ENCODE results near the gene CAMTA1.
"Not testable (repeated sequence)": the region's sequence is repeated elsewhere in the genome, so short reads cannot be mapped to it uniquely, and the experiment has no call there.

CAMTA1 gene

DNA sequence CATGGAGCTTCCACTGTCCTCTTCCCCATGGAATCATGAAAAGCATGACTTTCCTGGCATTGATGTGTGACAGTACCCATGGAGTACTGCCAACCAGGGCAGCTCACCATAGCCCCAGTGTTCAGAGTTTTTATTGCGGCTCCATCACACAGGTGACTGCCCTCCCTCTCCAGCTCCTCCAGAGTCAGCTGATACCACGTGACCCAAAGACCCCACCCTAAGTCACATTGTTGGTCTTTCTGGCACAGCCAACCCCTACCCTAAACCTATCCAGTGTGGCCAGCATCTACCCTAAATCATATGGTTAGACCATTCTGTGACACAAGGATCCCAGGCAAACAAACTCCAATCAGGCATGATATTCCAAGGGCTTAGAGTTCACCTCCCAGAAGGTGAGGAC, 908.4 kb downstream of the CAMTA1 start:
- no peaks in the 10 kb centered on the region for H3K4me1 Mint-ChIP-seq
- H3K27me3 Mint-ChIP-seq, result peaks cover 5% of the 10 kb centered on the region
- no peak overlapping the region for H3K4me3 Mint-ChIP-seq
- peaks cover 2% of the 10 kb centered on the region for H3K36me3 Mint-ChIP-seq
- H3K9me3 Mint-ChIP-seq, result no peaks in the 10 kb centered on the region
- H3K27ac Mint-ChIP-seq, result no peak overlapping the region

DNA sequence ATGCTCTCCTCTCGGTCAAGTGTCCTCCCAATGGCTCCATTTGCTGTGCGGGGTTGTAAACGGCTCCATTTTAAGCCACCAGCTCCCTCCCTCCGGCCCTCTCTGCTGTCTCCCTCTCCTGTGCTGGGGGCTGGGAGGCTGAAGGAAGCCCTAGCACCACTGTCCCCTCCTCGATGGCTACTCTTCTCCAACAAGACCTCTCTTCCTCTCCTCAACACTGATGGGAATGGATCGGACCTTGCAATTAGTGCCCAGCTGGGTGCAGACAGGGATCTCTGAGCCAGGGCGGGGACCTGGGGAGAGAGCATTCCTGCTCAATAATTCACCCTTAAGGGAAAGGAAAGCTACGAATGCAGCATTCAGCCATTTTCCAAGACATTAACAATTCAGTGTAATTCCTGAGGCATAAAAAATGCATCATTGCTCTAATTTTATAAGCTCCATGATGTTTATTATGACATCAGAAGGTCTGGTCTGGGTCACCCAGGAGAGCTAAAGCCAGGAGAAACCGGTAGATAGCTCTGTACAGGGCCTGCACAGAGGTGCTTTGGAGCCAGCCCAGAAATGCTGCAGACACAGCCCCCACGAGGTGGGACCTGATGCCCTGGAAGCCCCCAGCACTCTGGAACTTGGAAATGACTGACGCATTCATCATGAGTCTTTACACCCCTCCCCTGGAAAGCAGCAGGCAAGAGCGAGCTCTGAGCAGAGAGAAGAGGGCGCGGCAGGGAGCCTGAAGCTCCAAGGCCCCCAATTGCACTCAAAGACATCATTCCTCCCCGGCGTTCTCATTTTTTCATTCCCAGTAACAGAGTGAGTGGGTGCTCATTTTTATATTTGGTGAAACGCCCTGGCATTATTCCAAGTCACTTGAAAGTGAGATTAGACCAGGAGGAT, 909.6 kb downstream of the CAMTA1 start:
- Mint-ChIP-seq H3K27me3 (peaks cover 5% of the 10 kb centered on the region), H3K4me1 (peaks cover 10% of the 10 kb centered on the region), H3K27ac (no peak overlapping the region), H3K4me3 (no peak overlapping the region), H3K36me3 (peaks cover 2% of the 10 kb centered on the region), H3K9me3 (no peaks in the 10 kb centered on the region)

DNA sequence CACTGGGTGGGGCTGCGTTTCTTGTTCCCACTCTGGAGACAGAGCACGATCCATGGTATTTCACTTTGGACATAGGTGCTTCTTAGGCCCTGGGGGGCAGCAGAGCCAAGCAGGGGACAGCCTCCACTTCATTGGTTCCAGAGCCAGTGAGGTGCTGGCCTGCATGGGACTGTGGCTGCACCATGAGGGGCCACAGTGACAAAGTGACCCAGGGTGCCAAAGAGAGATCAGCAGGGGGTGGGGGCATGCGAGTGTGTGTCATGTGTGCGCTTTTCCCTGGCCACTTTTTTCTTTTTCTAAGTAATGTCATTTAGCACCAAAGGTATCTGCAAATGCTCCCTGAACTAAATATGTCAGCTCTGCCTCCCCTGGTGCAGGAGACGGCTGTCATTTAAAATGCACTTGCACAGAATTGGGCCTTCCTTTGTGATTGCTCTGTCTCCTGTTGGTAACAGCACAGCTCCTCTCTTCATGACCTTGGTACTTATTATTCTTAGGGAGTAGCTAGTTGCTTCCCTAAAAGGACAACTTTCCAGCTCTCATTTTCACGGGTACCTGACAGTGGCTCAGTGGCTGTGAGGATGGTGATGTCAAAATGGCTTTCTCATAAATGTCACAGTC, 910.4 kb downstream of the CAMTA1 start:
- Mint-ChIP-seq H3K4me3 (no peak overlapping the region), H3K36me3 (peaks cover 2% of the 10 kb centered on the region), H3K27ac (no peak overlapping the region), H3K4me1 (peaks cover 15% of the 10 kb centered on the region), H3K9me3 (no peaks in the 10 kb centered on the region), H3K27me3 (peaks cover 5% of the 10 kb centered on the region)

DNA sequence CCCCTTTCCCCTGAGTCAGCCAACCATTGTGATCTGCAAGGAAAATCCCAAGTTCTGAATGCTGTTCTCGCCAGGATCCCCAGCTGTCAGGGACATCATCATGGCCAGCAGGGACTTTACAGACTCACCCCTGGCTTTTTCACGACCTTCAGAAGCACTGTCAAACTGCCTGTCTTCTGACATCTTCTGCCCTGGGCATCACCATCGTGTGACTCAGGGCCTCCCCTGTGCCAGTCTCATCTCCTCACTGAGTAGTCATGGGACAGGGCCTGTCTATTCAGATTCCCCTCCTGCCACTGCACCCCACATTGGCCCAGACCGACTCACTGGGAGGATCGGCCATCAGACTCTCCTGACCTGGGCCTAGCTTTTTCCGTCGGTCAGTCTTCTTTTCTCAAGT, 913.4 kb downstream of the CAMTA1 start:
- H3K27ac Mint-ChIP-seq, result no peak overlapping the region
- H3K27me3 Mint-ChIP-seq, result peaks cover 9% of the 10 kb centered on the region
- no peak overlapping the region for H3K4me3 Mint-ChIP-seq
- H3K36me3 Mint-ChIP-seq, result peaks cover 2% of the 10 kb centered on the region
- no peaks in the 10 kb centered on the region for H3K9me3 Mint-ChIP-seq
- peaks cover 19% of the 10 kb centered on the region for H3K4me1 Mint-ChIP-seq

DNA sequence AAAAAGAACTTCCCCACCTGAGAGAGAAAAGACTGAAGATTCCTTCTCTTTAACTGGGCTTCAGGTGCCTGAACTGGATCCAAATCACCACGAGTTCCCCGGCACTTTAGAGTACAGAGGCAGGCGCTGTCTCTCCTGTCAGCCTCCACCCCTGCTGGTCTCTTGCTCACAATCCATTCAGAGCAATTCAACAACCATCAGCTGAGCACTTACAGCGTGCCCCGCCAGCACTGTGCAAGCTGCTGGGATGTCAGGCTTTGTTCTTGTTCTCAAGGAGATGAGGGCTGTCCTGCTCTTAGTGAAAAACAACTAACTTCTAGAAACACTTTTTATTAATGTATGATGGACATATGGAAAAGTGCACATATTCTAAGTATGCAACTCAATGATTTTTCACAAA, 917.1 kb downstream of the CAMTA1 start:
- H3K27ac Mint-ChIP-seq, result no peak overlapping the region
- H3K27me3 Mint-ChIP-seq, result peaks cover 22% of the 10 kb centered on the region
- H3K36me3 Mint-ChIP-seq, result no peaks in the 10 kb centered on the region
- no peaks in the 10 kb centered on the region for H3K9me3 Mint-ChIP-seq
- H3K4me1 Mint-ChIP-seq, result peaks cover 23% of the 10 kb centered on the region
- no peak overlapping the region for H3K4me3 Mint-ChIP-seq

DNA sequence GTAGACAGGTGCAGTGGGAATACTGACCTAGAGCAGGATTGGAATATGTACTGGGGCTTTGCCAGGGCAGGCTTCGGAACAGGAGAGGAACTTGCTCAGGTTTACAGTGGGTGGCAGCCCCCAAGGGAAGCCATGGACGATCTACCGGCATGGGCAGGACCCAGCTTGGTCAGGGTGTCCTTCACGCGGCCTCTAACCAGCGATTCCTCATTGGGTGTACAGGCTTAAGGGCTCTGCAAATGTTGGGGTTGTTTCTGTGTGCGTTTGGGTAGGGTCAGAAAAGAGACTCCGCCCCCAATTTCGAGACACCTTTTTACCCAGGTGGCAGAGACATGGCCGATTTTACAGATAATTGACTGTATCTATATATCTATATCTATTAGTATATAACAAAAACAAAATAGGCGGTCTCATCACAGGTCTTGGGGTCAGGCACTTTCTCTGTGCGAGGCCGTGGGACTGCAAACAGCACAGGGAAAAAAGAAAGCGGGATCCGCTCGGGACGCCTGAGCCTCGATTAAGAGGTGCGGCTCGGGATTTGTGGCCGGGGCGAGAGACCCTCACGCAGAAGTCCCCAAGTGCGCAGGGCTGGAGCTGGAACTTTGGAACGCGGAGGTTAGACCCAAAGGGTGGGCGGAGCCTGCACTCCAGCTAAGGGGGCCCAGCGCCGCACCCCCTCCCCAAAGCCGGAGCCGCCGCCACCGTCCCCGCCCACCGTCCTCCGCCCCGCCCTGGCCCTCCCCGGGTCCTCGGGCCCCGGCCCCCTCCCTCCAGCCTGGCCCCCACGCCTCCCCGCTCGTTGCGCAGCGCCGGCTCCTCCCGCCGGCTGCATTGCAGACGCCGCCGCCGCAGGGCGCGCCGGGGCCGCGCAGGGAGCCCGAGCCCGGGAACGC, 918.3 kb downstream of the CAMTA1 start:
- peaks cover 23% of the 10 kb centered on the region for H3K4me1 Mint-ChIP-seq
- H3K27me3 Mint-ChIP-seq, result peaks cover 29% of the 10 kb centered on the region
- no peak overlapping the region for H3K27ac Mint-ChIP-seq
- H3K36me3 Mint-ChIP-seq, result no peaks in the 10 kb centered on the region
- peak overlapping the region; percentile 84 for H3K4me3 Mint-ChIP-seq
- no peaks in the 10 kb centered on the region for H3K9me3 Mint-ChIP-seq

DNA sequence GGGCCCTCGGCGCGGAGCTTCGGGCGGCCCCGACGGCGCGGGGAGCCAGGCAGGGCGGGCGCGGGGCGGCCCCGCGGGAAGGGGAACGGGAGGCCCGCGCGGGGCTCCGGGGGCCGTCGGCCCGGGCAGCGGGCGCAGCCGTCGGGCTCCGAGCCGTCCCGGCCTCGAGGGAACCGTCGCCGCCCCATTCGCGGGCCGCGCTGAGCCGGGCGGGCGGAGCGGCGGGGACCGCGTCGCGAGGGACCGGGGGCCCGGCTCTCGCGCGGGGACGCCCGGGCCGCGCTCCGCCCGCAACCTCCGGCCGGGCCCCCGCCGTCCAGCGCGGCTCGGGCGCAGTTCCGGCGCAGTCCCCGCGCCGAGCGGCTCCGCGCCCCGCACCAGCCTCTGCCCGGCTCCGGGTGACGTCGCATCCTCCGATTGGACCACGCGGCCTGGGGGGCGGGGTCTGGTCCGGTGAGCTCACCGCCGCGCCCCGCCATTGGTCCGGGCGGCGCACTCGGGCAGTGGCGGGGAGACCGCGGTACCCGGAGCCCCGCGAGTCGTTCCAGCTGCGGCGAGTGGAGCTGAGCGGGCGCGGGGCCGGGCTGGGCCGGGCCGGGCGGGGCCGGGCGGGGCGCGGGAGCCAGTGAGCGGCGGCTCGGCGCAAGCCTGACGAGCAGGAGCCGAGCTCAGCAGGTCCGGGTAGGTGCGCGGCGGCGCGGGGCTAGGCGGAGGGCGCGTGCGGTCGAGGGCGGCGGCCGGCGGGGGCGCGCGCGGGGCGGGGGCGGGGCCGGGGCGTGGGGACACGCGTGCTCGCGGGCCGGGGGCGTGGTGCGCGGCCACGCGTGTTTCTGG, 919.2 kb downstream of the CAMTA1 start:
- peak overlapping the region; percentile 33 for H3K4me3 Mint-ChIP-seq
- no peak overlapping the region for H3K27ac Mint-ChIP-seq
- peaks cover 36% of the 10 kb centered on the region for H3K27me3 Mint-ChIP-seq
- H3K9me3 Mint-ChIP-seq, result no peaks in the 10 kb centered on the region
- peaks cover 17% of the 10 kb centered on the region for H3K4me1 Mint-ChIP-seq
- H3K36me3 Mint-ChIP-seq, result no peaks in the 10 kb centered on the region

DNA sequence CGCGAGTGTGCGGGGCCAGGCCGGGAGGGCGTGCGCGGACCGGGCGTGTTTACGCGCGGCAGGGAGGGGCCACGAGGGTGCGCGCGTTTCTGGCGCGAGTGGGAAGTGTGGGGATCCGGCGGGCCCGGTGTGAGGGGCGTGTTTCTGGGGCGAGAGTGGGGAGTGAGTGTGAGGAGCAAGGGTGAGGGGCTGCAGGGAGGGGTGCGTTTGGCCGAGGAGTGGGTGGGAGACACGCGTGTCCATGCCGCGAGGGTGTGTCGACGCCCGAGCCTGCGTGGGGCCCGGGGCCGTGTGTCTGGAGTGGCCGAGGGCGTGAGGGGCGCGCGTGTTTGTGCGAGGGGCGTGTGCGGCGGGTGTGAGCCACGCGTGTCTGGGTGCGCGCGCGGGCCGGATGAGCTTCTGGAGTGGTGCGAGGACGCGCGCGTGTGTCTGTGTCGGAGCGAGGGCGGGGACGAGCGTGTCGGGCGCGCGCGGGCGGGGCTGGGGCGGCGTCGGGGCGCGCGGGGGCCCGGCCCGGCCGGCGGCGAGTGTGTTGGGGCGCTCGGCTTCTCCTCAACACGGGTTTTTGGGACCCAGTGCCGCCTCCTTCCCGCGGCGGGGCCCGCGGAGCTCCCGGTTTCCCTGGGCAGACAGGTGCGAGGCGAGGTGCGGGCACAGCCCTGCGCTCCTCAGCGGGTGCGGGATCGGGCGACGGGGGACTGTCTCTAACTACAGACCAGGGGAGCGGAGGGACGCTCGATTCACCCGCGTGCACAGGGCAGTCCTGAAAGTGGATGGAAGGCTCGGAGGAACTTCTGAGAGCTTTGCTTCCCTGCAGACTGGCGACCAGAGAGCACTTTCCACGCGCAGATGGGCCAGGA, 920.0 kb downstream of the CAMTA1 start:
- Mint-ChIP-seq H3K27me3 (peaks cover 42% of the 10 kb centered on the region), H3K27ac (peak overlapping the region; percentile 79), H3K9me3 (no peaks in the 10 kb centered on the region), H3K36me3 (no peaks in the 10 kb centered on the region), H3K4me1 (peaks cover 9% of the 10 kb centered on the region), H3K4me3 (peak overlapping the region; percentile 82)

DNA sequence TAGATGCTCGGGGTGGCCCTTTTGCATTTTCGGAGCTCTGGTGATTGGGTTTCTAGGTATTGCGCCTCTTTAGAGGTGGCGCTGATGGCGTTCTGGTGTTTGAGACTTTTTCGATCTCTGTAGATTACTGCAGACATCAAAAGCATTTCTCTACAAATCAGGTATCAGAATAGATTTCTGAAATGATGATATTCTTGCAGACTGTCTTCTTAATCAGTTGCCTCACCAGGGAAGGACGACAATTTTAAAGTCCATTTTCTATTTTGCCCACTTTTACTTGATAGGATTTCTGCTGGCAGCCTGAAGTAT, 920.6 kb downstream of the CAMTA1 start:
- H3K36me3 Mint-ChIP-seq, result no peaks in the 10 kb centered on the region
- H3K4me3 Mint-ChIP-seq, result peak overlapping the region; percentile 80
- H3K4me1 Mint-ChIP-seq, result peaks cover 8% of the 10 kb centered on the region
- H3K27ac Mint-ChIP-seq, result peak overlapping the region; percentile 62
- peaks cover 45% of the 10 kb centered on the region for H3K27me3 Mint-ChIP-seq
- H3K9me3 Mint-ChIP-seq, result no peaks in the 10 kb centered on the region

DNA sequence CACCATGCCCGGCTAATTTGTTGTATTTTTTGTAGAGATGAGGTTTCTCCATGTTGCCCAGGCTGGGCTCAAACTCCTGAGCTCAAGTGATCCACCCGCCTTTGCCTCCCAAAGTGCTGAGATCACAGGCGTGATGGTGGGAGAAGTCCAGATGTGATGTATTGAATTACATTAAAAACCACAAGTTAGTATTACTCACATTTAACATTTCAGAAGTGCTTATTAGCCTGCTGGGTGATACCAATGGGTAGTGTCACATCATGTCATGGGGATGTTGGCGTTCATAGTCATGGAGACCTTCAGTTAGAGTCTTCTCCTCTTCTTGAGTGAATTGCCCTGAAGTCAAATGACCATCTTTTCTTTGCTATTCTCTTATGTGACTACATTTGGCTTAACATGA, 922.3 kb downstream of the CAMTA1 start:
- H3K27me3 Mint-ChIP-seq, result peaks cover 46% of the 10 kb centered on the region
- H3K27ac Mint-ChIP-seq, result no peak overlapping the region
- no peak overlapping the region for H3K4me3 Mint-ChIP-seq
- H3K9me3 Mint-ChIP-seq, result no peaks in the 10 kb centered on the region
- H3K36me3 Mint-ChIP-seq, result no peaks in the 10 kb centered on the region
- peaks cover 8% of the 10 kb centered on the region for H3K4me1 Mint-ChIP-seq

DNA sequence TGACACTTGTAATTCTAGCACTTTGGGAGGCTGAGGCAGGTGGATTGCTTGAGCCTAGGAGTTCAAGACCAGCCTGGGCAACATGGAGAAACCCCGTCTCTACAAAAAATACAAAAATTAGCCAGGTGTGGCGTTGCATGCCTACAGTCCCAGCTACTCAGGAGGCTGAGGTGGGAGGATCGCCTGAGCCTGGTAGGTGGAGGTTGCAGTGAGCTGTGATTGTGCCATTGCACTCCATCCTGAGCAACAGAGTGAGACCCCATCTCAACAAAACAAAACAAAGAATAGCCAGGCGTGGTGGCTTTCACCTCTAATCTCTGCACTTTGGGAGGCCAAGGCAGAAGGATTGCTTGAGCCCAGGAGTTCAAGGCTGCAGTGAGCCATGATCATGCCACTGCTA, 922.8 kb downstream of the CAMTA1 start:
- not testable (repeated sequence) for H3K36me3 Mint-ChIP-seq, H3K9me3 Mint-ChIP-seq, H3K27ac Mint-ChIP-seq, H3K4me3 Mint-ChIP-seq, H3K4me1 Mint-ChIP-seq
- peaks cover 48% of the 10 kb centered on the region for H3K27me3 Mint-ChIP-seq

DNA sequence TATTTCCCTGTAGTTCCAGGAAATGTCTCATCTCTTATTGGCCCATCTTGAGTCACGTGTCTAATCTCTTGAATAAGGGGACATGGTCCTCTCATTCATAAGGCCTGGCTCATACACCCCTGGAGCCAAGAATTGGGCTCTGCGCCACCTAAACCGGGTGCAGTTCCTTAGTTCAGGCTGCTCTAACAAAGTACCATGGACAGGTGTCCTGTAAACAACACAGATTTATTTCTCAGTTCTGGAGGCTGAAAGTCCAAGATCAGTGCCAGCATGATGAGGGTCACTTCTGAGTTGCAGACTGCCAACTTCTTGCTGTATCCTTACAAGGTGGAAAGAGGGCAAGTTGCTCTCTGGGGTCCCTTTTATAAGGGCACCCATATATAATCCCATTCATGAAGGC, 925.6 kb downstream of the CAMTA1 start:
- Mint-ChIP-seq H3K27me3 (peaks cover 46% of the 10 kb centered on the region), H3K4me3 (no peak overlapping the region), H3K27ac (no peak overlapping the region), H3K36me3 (no peaks in the 10 kb centered on the region), H3K9me3 (no peaks in the 10 kb centered on the region), H3K4me1 (peaks cover 1% of the 10 kb centered on the region)

DNA sequence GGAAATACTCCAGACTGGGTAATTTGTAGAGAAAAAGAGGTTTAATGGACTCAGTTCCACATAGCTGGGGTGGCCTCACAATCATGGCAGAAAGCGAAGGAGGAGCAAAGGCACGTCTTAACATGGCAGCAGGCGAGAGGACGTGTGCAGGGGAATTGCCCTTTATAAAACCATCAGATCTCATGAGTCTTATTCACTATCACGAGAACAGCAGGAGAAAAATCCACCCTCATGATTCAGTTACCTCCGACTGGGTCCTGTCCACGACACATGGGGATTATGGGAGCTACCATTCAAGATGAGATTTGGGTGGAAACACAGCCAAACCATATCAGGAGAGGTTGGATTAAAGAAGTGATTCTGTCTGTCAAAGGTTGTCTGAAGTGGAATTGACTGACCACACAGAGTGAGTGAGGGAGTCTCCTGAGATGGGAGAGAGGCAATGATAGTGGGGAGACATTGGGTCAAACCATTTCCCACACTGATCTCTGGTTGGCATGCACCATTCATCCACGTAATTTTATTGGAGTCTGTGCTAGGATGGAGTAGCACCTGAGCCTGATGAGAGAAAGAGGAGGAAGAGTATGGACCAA, 927.6 kb downstream of the CAMTA1 start:
- no peaks in the 10 kb centered on the region for H3K9me3 Mint-ChIP-seq
- H3K27me3 Mint-ChIP-seq, result peaks cover 30% of the 10 kb centered on the region
- H3K36me3 Mint-ChIP-seq, result no peaks in the 10 kb centered on the region
- H3K27ac Mint-ChIP-seq, result no peak overlapping the region
- H3K4me1 Mint-ChIP-seq, result no peaks in the 10 kb centered on the region
- no peak overlapping the region for H3K4me3 Mint-ChIP-seq

DNA sequence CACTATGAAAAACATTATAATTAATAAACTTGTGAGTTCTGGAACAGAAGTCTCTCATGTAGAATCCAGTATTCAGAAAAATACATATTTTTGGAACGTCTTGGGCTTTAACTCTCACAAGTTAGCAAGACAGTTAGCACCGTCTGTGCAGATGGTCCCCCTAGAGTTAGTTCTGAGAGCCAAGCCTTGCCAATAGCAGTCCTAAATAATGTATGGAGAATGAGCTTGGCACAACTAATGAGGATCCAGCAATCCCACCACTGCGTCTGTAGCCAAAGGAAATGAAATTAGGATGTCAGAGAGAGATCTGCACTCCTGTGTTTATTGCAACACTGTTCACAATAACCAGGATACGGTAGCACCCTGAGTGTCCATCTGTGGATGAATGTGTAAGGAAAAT, 931.3 kb downstream of the CAMTA1 start:
- H3K4me3 Mint-ChIP-seq, result no peak overlapping the region
- H3K9me3 Mint-ChIP-seq, result no peaks in the 10 kb centered on the region
- H3K27ac Mint-ChIP-seq, result no peak overlapping the region
- H3K36me3 Mint-ChIP-seq, result no peaks in the 10 kb centered on the region
- H3K27me3 Mint-ChIP-seq, result peaks cover 17% of the 10 kb centered on the region
- no peaks in the 10 kb centered on the region for H3K4me1 Mint-ChIP-seq
